Stimulated activated CD4-positive, alpha-beta T cell treated with anti-CD3 and anti-CD28 coated beads, Interleukin-15, amount 100 ng/mL, for 48 hours (primary cell): ENCODE data around the gene MEST.
"Not testable (repeated sequence)": the region's sequence is repeated elsewhere in the genome, so short reads cannot be mapped to it uniquely, and the experiment has no call there.

Experiments
- DNase-seq, 2 donors: peaks; one replicate each; pipeline ENCODE4 v3.0.0-alpha.2; 2020; ENCODE audit warnings: low read depth in 2 of 2

MEST gene

DNA sequence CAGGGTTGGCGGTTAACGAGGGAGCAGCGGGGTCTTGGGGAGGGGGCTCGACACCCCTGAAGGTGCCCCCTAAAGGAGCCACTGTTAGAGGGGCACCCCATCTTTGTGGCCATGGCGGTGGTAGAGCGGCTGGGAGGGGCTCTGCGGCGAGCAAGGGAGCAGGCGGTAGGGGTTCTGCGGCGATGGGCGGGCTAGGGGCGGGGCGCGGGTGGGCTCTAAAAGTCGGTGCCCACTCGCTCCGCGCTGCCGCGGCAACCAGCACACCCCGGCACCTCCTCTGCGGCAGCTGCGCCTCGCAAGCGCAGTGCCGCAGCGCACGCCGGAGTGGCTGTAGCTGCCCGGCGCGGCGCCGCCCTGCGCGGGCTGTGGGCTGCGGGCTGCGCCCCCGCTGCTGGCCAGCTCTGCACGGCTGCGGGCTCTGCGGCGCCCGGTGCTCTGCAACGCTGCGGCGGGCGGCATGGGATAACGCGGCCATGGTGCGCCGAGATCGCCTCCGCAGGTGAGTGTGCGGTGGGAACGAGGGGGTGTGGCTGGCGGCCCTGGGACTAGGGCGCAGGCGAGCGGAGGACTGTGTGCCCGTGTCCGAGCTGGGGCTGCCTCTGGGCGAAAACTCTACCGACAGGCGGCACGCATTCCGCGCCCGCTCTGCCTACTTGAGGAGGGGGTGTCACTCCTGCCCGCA, at the start of gene MEST:
Gene MEST, plus strand, starts transcription at position 245 of the 682 bp plus-strand sequence. Its CDS starts 229 bp downstream, at position 474.
- DNase-seq: no peak

DNA sequence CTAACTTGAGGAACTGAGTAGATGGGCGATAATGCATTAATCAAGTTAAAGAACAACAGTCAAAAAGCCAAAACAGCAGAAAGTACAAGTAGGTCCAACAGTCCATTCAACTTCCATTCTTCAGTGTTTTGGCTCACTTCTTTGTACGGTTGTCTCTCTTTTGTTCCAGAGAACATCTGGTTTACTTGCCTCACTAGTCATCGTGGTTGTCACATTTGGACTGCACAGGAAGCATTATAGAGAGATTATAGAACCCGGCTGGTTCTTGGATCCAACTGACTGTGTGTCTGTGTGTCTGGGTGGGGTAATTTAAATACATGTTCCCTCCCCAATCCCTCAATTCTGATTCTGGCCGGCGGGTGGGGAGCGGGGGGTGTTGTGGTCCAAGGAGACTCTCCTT, 49.3 kb upstream of the MEST start:
- no peak for DNase-seq

DNA sequence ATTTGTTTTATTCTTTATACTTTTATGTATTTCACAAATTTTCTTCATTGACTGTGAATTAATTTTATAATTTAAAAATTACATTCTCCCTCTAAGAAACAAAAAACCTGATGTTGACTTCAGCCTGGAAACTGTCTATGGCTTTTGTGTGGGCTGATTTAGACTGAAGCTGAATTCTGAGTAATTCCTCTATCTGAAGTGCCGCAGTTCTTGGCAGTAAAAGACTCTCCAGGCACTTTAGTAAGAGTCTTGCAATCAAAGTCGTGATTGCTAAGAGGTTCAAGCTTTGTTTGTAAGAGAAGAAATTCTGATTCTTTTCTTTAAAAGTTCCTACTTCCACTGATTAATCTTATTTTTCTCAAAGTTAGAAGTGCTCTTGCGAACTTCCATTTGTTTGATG, 47.7 kb upstream of the MEST start:
- DNase-seq: no peak

DNA sequence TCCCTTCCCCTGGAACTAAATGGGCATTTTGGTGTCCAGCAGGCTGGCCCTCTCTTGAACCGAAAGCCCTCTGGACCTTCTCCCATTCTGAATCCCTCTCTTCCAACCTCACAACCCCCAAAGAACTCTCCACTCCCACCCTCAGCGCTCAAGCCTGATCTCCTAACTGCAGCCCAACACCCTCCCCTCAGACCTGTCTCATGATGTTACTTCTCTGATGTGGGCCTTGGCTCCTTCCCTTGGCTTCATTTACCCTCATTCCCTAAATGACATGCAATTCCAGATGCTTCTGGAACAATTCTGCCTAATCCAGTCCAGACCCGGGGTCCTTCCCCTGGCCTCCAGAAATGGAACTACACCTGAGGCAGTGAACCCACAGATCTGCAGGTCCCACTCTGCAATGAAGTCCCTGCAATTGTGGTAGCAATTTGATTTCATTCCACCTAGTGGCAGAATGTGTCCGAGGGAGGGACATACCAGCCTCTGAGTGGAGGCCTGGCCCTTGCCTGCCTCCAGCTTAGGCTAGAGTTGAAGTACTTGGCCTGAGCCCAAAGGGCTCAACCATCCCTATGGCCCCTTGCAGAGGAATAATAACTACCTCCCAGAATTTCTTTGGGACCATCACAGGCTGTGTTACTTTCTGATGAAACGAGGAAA, 47.0 kb upstream of the MEST start:
- no peak for DNase-seq

- DNase-seq: no peak
Measured at GRCh38 chr7:130446259-130446658, 45.6 kb upstream of the MEST start.

- DNase-seq: not testable (repeated sequence)
Measured at GRCh38 chr7:130451344-130451743, 40.5 kb upstream of the MEST start.

DNA sequence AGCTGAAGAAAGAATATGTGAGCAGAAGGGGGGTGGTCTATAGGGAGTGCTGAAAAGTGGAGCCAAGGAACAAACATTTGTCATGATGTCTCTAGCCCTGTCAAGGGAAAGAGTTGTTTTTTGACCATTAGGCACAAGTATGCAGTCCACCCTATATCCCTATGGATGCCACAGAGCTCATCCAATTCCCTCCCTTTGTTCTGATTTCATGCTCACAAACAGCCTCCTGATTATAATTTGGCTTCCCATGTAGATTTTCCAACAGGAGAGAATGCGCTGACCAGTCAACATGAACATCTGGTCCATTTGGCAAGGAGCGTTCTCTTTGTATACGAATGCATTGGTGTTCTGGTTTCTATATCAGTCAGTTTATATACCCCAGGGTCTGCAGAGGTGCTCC, 38.9 kb upstream of the MEST start:
- DNase-seq: no peak

GRCh38 chr7:130454959-130455358, 36.9 kb upstream of the MEST start:
- DNase-seq: no peak

GRCh38 chr7:130458257-130458656, 33.6 kb upstream of the MEST start:
- no peak for DNase-seq

DNA sequence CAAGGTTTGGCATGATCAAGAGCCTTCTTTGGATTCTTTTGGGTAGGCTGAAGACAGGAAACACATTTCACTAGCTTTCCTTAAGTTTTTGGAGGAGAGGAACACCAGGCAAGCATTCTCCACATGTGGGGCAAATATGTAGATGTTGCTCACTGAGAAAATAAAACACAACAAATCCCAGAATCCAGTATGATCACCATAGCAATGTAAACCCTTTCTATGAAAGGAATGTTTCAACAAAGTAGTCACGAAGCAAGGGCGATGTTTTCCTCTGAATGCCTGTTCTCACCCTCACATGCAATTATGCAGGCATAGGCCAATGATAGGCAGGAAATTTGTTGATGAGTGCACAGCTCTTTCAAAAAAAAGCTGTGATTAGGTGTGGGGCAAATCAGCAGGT, 30.6 kb upstream of the MEST start:
- DNase-seq: no peak

DNA sequence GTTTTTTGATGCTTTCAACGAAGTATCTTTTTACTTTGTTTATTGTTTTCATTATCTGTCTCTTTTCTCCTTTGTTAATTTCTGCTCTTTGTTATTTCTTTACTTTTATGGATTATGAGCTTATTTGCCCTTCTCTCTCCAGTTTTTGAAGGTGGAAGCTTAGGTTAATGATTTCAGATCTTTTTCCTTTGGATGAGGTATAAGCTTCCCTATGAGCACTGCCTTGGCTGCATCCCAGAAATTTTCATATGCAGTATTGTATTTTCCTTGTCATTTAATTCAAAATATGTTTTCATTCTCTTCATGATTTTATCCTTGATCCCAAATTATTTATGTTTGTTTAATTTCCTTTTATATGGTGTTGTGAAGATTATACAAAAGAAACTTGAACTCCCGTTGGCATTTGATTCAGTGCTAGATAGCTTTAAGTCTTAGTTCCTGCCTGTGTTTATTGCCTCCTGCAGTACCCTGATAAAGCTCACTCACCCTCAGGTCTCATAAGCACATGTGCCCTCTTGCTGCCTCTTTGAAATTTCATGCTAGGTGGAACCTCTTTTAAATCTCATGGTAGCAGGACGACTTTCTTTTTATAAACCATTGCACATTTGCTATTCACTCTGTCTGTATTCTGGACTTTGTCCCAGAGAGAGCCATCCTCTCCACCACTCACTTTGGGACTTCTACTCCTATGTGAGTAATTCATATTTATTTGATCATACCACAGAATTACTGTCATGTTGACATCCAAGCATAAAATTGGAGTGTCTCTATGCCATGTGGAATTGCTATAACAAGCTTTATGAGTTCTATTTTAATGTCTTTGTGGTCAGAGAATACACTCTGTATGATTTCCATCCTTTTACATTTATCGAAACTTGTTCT, 28.1 kb upstream of the MEST start:
- DNase-seq: no peak

- DNase-seq: no peak
Measured at GRCh38 chr7:130468612-130469011, 23.3 kb upstream of the MEST start.

DNA sequence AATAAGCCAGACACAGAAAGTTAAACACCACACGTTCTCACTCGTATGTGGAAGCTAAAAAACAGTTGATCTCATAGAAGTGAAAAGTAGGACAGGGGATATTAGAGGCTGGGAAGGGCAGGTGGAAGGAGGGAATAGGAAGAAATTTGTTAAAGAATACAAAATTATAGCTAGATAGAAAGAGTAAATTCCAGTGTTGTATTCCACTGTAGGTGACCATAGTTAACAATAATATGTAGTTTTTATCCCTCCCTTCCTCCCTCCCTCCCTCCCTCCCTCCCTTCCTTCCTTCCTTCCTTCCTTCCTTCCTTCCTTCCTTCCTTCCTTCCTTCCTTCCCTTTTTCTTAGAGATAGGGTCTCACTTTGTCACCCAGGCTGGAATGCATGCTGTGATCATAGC, 19.9 kb upstream of the MEST start:
- no peak for DNase-seq

GRCh38 chr7:130473289-130473688, 18.6 kb upstream of the MEST start:
- DNase-seq: no peak

DNA sequence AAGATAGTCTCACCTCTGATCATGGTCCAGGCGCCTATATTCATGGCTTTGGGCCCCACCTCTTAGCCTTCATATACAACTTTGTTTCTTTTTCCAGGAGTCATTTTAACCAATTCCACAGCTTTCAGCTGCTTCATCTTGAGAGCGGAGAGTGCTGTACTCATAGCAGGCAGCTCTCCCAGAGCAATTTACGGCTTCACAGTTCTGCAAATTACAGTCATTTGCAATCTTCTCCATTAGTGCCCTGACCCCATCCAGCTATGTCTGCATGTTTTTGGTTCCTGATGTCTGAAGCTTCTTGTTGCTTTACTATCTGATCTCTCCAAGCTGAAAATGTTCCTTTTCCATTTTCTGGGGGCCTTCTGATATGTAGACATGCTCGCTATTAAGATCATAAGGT, 18.0 kb upstream of the MEST start:
- DNase-seq: no peak

GRCh38 chr7:130475776-130476175, 16.1 kb upstream of the MEST start:
- DNase-seq: no peak

GRCh38 chr7:130476297-130477150, 15.4 kb upstream of the MEST start:
- DNase-seq: no peak

DNA sequence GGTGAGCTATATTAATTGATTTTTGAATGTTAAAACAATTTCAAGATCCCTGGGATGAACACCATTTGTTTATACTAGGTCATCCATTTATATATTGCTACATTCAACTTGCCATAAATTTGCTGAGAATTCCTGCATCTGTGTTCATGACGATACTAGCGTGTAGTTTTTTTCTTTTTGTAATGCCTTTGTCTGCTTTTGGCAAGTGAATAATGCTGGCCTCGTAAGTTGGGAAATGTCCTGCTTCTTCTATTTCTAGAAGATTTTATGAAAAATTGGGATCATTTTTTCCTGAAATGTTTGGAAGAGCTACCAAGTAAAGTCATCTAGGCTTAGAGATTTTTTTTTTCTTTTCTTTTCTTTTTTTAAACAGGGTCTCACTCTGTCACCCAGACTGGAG, 12.9 kb upstream of the MEST start:
- DNase-seq: no peak

GRCh38 chr7:130479716-130480400, 12.0 kb upstream of the MEST start:
- DNase-seq: no peak

DNA sequence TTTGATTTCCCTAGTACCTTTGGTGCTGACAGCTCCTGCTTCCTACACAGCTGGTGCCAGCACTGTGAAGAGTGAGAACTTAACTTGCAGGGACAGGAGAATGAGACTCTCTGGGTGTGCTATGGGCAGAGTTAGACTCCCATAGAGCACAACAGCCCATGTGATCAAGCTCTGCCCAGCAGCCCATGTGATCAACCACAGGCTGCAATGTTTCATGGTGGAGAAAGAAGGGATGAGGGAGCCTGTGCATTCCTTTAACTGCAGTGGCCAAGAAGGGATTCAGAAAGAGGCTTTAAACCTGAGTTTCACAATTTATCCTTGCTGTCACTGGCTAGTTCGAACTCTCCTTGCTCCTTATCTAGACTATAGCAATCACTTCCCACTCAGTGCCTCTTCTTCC, 10.0 kb upstream of the MEST start:
- DNase-seq: no peak

DNA sequence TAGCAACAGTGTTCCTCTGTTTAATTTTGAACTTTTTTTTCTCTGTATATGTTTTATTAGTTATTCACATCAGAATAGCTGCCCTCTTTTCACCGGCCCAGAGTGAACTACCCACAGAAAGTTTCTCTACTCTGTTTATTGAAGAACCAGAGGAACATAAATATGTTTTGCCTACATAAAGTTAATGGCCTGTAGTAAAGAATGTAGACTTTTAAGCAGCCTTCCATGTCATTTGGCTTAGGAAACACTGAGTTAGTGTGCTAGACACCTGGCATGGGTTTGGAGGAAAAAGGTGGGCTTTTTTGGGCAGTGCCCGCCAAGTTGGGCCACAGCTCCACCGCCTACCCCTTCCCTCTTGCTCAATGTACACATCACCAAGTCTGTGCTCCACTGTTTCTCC, 8.9 kb upstream of the MEST start:
- DNase-seq: no peak
